HG03135 (cell line): ENCODE results near the gene MRLN.

ENCODE experiments used
- ATAC-seq: cut with Tn5 transposase; IDR thresholded peaks from one replicate; pipeline ENCODE4 v1.9.1; 2021; ENCODE audit warnings: mild to moderate bottlenecking, moderate library complexity; ENCODE audit not compliant: unreplicated experiment

The MRLN gene

GRCh38 chr10:59706851-59707797, 46.1 kb downstream of the MRLN start:
- no peak for ATAC-seq

- ATAC-seq: no peak
These were observed 47.3 kb downstream of the MRLN start for GRCh38 chr10:59705931-59706330.

GRCh38 chr10:59704630-59705029, 48.6 kb downstream of the MRLN start:
- ATAC-seq: no peak

GRCh38 chr10:59702347-59702746, 50.9 kb downstream of the MRLN start:
- ATAC-seq: no peak

GRCh38 chr10:59700709-59701108, 52.5 kb downstream of the MRLN start:
- ATAC-seq: no peak

GRCh38 chr10:59698326-59698725, 54.9 kb downstream of the MRLN start:
- ATAC-seq: no peak

GRCh38 chr10:59695637-59696036, 57.6 kb downstream of the MRLN start:
- no peak for ATAC-seq

- ATAC-seq: no peak
These were observed 58.3 kb downstream of the MRLN start for GRCh38 chr10:59694936-59695335.

- ATAC-seq: no peak
These were observed 61.1 kb downstream of the MRLN start for GRCh38 chr10:59692113-59692512.

- no peak for ATAC-seq
These were observed 64.3 kb downstream of the MRLN start for GRCh38 chr10:59688921-59689351.

- no peak for ATAC-seq
These were observed 65.6 kb downstream of the MRLN start for GRCh38 chr10:59687657-59688056.
